NCI-H2196 treated with DMSO at 0.1 percent for 48 hours (cell line): ENCODE results near the gene COL18A1.

Experiments used
- DNase-seq: peaks from one replicate; lab custom pipeline; 2025; ENCODE audit not compliant: unreplicated experiment; lab: John Stamatoyannopoulos, UW

The COL18A1 gene

DNA sequence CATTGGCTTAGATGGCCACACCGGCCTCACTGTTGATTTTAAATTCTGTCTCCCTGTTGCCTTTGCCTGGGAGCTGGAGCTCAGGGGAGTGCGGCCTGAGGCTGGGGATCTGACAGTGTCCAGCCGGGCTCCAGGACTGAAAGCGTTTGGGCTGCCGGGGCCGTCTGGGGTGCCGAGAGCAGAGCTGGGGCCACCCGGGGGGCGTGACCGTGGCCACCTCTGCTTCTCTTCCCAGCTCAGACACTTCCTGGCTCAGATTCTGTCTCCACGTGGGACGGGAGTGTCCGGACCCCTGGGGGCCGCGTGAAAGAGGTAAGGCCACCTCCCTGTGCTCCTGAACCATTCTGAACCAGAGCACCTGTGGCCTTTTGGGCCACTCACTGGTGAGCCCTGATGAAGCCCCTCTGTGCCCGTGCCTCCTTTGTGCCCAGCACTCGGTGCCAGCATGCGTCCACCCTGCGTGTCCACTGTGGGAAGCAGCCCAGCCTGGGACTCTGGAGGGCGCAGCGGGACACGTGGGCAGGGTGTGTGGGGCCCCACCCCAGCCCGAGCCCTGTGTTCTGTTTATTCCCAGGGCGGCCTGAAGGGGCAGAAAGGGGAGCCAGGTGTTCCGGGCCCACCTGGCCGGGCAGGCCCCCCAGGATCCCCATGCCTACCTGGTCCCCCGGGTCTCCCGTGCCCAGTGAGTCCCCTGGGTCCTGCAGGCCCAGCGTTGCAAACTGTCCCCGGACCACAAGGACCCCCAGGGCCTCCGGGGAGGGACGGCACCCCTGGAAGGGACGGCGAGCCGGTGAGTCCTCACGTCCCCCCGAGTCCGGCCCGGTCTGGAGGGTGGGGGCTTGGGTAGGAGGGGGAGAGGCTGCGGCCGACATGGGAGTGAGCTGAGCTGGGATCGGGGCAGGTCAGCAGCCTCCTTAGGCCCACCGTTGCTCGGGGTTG lies 72.5 kb downstream of the COL18A1 start:
- DNase-seq: no peak

DNA sequence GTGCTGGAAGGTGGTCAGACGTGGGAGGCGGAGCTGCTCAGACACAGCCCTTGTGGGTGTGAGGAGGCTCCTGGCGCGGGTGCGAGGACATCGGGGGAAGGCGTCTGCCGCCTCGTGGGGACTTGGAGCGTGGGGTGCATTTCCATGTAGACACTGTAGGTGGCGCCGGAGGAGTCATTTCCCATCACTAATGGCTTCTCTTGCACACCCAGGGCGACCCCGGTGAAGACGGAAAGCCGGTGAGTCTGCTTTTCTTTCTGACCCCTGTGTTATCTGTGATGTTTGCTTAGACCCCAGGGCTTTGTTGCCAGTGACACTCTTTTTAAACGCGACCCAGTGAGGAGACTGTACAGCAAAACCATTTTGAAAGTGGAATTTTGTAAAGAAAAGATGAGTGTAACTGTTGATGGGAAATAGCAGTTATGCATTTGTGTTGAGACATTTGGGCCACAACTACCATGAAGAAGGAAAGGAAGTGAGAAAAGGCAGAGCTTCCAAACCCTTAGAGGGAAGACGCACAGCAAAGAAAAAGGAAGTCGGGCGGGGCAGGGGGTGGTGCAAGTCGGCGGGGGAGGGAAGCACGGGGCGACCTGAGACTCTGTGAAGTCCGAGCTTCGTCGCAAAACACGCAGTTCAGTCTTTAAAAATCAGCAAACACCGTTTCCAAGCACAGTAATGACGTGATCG lies 73.3 kb downstream of the COL18A1 start:
- DNase-seq: peak; percentile 47

DNA sequence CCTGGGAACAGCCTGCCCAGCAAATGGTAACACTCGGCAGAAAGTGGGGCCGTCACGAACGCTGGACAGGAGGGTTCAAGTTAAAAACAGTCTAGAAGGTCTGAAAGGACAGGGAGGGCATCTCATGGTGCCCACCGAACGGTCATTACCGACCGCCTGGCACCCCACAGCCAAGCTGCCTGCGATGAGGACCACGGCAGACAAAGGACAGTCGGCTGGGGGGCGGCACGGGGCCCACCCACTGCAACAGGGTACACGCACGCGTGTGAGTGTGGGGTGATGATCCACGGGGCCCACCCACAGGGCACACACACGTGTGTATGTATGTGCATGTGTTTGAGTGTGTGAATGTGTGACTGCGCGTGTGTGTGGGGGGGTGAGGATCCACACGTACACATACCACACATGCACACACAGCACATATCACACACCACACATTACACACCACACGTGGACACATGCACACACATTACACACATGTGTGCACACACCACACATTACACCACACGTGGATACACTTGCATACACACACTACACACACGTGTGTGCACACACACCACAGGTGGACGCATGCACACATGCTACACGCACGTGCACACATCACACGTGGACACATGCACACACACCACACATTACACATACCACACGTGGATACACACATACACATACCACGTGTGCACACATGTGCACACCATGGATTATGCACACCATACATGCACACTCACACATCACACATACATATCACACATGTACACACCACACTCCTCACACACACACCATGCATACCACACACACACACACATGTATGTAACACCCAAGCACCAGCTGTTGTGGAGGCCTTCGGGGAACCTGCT lies 74.1 kb downstream of the COL18A1 start:
- no peak for DNase-seq

DNA sequence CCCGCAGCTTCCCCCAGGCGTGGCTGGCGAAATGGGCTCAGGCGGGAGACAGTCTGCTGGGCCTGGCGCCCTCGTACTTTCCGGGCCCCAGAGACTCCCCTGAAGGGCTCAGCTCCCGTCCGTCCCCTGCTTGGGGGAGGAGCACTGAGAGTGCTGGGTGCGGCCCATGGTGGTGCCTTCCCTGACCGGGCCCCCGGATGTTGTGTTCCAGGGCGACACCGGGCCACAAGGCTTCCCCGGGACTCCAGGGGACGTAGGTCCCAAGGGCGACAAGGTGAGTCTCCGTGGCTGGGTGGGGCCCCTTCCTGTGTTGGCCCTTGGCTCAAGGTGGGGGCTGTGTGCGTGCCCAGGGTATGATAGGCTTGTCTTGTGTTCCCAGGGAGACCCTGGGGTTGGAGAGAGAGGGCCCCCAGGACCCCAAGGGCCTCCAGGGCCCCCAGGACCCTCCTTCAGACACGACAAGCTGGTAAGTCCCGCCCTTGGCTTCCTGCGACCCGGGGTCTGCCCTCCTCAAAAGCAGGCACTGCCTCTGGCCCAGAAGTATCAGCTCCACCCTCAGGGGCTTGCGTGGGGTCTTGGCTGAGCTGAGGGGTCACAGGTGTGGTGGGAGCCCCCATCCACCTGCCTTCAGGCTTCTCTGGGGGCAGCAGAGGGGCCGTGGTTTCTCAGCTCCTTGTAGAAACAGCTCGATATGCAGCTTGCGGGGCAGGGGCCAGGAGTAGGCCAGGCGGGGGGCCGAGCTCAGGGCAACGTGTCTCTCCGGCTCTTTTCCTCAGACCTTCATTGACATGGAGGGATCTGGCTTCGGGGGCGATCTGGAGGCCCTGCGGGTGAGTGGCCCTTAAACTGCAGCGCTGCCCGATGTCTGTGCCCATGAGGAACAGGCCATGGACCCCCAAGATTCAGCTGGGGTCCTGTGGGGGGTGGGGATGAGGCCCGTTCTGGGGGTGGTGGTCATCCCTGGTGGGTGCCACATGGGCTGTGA lies 75.0 kb downstream of the COL18A1 start:
- no peak for DNase-seq

- no peak for DNase-seq
Measured at GRCh38 chr21:45480701-45481500, 75.9 kb downstream of the COL18A1 start.

GRCh38 chr21:45481566-45481965 lies 76.6 kb downstream of the COL18A1 start:
- no peak for DNase-seq

DNA sequence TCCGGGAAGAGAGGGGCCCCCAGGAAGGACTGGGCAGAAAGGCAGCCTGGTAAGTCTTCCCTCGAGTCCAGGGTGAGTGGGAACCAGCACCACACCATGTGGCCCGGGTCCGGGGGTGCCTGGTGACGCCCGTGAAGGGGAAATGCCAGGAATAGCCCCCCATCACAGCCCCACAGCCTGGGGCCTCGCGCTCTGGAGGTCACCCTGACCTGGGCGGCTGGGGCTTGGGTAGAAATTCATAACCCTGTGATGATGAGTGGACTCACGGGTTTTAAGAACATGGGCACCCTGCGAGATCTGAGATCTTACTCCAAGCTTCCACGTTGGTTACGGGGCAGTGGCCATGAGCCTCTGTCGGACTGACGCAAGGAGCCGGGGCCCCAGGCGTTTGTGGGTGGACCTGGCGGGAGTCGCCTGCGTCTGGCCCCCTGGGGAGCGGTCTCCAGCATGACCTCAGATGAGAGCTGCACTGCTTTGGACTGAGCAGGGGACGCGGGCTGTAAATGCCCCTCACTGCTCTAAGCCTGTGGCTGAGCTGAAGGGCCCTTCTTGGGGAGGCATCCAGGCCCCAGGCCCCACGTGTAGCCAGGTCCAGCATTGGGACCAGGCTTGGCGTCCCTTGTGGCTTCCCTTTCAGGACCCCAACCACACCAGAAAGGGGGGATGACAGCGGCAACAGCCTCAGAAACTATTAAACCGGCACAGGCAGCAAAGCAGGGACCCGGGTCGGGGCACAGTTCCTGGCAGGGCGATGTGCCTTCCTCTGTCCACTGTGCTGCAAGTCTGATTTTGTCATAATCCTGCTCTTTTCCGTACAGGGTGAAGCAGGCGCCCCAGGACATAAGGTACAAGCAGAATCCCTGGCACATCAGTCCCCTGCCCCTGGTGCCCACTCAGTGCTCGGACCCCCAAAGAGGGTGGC lies 77.3 kb downstream of the COL18A1 start:
- DNase-seq: no peak

GRCh38 chr21:45482899-45483821 lies 78.2 kb downstream of the COL18A1 start:
- no peak for DNase-seq

DNA sequence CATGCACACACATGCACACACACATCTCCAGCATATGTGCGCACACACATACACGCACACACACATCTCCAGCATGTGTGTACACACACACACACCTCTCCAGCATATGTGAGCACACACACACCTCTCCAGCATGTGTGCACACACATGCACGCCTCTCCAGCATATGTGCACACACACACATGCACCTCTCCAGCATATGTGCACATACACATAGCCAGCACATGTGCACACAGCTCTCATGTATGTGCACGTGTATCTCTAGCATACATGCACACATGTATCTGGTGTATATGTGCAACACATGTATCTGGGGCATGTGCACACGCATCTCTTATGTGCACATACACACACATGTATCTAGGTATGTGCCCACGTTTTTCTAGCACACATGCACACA lies 79.4 kb downstream of the COL18A1 start:
- DNase-seq: no peak

DNA sequence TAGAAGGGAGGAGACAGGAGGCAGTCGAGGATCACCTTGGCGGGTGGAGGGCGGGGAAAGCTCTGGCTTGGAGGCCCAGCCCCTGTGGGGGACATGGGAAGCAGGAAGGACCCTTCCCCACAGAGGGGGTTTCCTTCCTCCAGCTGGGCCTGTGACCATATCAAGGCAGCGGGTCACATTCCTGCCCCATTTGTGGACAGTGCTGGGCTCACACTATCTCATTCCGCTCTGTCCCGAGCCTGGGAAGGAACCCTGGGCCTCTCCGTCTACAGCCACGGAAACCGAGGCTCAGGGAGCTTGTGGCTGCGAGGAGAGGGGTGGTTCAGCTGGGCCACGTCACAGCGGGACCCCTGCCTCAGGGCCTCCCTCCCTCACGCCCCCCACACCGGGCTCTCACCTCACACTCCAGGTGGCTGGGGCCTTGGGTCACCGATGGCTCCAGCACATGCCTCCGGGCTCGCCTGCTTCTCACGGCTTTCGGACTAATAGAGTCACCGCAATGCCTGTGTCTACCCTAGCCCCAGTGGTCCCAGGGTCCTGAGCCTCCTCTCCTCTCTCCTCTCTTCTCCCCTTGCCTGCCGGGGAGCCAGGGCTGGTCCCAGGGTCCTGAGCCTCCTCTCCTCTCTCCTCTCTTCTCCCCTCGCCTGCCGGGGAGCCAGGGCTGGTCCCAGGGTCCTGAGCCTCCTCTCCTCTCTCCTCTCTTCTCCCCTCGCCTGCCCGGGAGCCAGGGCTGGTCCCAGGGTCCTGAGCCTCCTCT lies 80.9 kb downstream of the COL18A1 start:
- DNase-seq: no peak

DNA sequence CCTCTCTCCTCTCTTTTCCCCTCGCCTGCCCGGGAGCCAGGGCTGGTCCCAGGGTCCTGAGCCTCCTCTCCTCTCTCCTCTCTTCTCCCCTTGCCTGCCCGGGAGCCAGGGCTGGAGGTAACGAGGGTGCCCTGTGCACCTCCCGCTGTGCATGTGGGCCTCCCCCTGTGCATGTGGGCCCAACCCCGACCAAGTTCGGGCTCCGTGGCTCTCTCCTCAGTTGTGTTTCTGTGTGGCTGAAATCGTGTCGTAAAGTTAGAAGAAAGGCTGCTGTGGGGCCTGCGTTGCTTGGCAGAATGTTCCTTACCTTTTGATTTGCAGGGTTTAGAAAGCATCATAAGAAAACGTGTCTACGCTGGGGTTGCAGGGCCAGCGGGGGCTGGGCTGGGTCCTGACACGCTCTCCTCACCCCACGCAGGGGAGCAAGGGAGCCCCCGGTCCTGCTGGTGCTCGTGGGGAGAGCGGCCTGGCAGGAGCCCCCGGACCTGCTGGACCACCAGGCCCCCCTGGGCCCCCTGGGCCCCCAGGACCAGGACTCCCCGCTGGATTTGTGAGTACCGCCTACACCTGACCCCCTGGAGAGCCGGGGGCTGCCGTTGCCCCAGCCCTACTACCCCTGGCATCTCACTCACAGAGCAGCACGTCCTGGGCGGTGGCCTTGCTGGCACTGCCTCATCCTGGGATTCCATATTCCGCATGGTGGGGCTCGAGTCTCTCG lies 81.6 kb downstream of the COL18A1 start:
- DNase-seq: no peak

GRCh38 chr21:45487161-45487806 lies 82.3 kb downstream of the COL18A1 start:
- DNase-seq: no peak

DNA sequence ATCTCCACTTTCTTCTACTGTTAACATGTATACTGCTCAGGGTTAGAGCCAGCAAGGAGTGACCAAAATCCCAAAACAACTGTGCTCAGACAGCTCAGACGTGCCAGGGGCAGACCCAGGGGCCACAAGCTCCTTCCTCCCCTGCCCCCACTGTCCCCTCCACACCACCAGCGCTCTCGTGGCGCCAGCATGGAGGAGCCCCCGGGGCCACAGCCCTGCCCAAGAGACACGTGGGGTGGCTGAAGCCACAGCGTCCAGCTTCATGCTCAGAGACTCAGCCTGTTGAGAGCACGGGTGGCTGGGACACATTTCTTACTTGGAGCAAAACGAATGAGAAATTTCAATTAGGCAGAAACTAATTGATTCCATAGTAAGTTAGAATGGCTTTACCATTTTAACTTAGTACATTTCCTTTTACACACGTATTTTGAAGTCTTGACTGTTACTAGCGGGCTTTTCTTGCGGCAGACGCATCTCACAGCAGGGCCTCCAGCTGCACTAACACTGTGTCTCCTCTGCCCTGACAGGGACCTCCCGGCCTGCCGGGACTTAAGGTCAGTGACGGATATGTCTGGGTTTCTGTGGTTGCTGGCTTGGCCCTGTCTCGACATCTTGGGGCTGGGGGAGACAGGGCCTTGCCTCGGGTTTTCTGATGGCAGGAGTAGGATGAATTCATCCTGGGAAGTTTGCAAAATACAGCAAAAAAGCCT lies 83.1 kb downstream of the COL18A1 start:
- DNase-seq: no peak

DNA sequence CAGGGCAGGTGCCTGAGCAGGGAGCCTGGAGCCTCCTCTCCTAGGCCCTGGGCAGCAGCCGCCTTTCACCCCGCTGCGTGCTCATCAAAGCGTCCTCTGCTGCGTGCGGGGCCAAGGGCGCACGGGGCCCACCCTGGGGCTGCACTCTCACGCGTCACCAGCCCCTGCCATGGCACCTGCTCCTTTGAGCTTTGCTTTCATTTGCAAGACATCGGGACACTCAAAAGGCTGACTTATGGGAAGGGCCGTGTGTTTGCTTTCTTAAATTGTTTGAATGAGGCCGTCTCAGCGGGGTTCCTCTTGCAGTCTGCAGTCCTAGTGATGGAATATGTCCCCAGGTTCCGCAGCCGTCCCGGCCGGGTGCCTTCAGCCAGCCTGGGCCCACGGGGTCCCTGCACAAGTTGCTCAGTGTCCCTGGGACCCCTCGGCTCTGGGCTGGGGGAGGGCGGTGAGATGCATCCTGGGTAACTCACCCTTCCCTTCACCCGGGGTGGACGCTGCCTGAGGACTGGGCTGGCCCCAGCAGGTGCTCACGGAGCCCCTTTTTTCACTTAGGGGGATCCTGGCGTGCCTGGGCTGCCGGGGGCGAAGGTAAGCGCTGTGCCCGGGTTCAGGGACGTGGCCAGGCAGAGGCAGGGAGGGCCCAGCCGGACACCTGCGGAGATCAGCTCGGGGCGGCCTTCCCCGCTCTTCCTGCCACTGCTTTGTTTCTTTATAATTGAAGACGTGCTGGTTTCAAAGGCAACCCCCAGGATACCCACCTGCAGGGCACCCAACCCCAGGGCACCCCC lies 84.2 kb downstream of the COL18A1 start:
- no peak for DNase-seq
